HG03039 (cell line): ENCODE data around the gene DHCR7.

Experiments
- ATAC-seq: cut with Tn5 transposase; IDR thresholded peaks from one replicate; pipeline ENCODE4 v1.9.1; 2021; ENCODE audit warnings: mild to moderate bottlenecking, moderate library complexity; ENCODE audit not compliant: unreplicated experiment

The DHCR7 gene

DNA sequence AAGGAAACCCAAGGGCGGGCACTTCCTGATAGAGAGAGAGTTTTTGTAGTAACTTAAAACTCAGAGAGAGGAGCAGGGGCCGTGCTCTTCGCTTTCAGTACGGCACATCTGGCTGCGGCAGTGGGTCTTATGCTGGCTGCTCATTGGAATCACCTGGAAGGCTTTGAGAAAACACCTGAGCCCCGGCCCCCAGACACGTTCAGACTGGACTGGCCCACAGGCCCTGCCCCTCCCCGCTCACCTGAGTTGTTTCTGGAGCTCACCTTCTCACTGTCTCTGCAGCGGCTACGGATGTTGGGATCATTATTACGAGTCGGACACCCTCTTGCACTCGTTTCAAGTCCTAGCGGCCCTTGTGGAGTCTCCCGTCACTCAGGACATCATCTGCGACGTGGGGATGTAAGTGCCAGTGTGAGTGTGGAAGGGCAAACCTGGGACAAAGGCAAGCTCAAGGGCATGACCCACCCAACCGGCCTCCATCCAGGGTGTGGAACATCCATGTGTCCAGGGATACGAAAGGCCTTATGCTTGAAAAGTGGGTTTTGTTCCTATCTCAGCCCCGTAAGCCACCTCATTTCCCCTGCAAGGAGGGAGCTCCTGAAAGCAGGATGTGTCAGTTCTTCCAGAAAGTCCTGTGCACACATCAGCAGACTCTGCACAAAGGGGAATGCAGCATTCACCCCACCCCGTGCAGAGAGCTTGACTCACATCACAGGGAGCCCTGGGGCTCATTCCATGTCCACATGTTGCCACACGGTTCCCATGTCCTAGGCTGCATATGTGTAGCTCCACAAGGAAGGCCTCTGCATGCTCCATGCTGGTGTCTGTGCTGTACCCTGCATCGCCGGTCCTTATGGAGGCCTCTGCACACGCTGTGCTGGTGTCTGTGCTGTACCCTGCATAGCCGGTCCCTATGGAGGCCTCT lies 10.2 kb upstream of the DHCR7 start:
- no peak for ATAC-seq

DNA sequence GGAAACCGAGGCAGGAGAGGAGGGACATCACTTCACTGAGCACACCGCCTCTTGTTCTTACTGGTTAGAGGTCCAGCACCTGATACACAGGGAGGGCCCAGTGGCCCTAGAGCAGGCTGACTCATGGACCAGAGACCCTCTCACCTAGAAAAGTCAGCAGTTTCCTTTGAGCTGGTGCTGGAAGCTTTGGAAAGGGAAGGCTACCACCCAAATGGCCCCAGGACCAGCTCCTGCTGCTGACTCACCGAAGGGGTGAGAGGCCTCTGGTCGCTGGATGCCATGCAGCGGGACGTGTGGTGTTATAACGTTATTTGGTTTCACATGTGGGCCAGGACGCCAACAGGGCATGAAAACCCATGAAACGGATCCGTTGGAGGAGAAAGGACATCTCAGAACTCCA lies 8.6 kb upstream of the DHCR7 start:
- ATAC-seq = no peak

DNA sequence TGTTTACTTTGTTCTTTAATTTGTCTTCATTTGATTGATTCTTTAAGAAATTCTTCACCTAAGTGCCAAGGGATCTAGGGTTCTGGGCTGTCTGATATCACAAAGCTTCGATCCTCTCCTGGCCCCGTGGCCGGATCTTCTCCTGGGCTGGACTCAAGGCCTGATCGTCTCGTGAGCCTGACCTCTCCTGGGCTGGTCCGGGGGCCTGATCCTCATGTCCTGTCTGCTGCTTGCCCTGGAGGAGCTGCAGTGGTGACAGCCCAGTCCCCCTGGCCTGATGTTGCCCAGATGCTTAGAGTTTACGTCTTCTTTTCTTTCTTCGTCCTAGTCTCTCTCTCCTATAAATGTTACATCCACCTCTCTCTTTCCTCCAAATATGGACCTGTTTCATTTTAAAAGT lies 8.1 kb upstream of the DHCR7 start:
- ATAC-seq = no peak

DNA sequence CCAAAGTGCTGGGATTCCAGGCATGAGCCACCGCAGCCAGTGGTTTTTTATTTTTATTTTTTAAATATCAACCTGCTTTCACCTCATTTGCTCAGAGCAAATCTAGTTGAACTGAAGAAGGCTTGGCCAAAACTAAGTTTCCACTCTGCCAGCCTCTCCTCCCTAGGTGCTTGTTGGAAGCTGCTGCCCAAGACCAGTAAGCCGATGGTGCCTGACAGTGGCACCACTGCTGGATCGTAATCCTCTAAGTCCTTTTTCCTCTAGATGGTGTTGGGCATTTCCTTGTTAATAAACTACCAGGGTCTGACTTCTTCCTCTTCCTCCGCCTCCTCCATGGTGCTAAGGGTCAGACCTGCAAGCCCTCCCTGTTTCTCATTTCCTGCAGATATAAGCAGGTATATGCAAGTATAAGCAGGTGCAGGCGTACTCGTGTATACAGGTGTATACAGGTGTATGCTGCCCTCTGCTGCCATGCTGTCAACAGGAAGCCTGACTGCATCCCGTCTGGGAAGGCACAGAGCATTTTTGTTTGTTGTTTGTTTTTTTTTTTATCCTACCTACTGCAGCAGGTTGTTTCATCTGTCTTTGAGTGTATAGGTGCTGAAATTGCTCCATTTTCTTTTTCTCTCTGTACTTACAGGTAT lies 6.4 kb upstream of the DHCR7 start:
- ATAC-seq = no peak

DNA sequence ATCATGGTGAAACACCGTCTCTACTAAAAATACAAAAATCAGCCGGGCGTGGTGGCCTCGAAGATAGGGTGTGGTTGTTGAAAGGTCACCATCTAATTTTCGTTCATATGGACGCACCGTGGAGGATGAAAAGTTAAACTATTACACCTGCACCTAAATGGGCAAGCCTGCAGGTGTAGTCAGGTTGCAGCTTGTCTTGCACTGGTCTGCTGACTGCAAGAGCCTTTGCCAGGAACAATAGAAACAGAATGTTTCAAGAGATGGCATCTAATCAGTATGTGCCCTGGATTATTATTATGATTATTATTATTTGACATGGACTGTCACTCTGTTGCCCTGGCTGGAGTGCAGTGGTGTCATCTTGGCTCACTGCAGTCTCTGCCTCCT lies 5.7 kb upstream of the DHCR7 start:
- no peak for ATAC-seq

DNA sequence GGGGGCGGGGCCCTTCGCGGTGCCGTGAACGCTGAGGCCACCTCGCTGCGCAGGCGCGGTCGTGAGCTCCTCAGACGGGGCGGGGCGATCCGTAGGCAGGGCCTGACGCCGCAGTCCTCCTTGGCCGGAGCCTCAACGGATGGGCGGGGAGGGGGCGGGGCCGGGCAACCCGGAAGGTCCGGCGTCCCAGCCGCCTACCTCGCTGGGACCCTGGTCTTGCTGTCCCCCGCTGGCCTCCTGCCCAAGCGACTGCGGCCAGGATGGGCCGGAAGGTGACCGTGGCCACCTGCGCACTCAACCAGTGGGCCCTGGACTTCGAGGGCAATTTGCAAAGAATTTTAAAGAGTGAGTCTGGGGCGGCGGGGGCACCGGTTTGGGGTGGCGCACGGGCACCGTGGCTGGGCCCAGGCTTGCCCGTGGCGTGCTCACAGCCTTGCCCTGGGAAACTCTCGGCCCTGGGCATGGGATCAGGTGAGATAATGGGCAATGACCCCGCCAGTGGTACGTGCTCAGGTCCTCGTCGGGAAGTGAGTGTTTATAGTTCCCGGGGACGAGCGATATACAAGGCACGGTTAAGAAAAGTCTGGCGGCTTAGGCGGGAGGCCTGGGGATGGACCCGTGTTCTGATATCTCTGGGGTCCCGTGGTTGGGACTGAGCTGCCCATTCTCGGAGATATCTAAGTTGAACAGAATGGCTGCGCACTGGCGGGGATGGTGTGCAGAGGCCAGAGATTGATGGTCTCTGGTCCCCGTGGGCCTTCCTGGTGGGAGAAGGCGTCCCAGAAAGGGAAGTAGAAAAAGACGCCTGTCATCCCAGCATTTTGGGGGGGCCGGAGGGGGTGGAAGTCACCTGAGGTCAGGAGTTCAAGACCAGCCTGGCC lies 5.1 kb upstream of the DHCR7 start, which contains the start of gene NADSYN1:
TSS of gene NADSYN1 (plus strand) at position 167 of the 881 bp plus-strand sequence. CDS start at position 261, 94 bp downstream.
- ATAC-seq = peak; percentile 42

DNA sequence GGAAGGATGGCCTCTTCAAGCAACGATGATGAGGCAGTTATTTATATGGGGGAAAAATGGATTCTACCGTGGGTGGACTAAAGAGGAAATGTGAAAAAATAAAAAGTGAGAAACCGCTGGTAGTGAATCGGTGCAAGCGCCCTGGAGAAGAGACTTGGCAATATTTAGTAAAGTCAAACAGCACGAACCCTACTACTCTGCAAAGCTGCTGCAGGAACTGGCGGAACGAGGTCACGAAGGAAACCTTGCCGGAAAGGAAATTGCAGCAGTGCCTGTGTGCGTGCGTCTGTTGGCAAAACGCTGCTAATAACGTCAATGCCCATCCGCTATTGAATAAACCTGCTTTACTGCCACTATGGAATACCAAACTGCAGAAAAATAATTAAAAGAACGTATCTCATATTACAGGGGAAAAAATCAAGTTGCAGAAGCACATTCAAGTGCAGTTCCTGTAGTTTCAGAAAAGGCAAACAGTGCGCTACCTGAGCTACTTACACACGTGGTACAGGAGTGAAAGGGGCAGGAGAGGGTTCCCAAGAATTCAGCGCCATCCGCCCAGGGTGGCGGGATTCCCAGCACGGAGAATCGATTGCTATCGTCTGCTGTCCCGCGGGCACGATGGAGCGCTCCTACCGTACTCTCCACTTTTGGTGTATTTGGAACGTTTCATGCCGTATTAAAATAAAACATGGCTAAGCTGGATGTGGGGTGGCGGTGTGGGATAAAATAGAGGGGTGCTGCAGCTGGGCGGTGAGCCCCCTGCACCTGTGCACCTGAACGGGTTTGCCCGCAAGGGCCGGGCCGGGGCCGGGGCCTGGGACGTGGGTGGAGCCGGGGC lies 4.2 kb upstream of the DHCR7 start:
- no peak for ATAC-seq

DNA sequence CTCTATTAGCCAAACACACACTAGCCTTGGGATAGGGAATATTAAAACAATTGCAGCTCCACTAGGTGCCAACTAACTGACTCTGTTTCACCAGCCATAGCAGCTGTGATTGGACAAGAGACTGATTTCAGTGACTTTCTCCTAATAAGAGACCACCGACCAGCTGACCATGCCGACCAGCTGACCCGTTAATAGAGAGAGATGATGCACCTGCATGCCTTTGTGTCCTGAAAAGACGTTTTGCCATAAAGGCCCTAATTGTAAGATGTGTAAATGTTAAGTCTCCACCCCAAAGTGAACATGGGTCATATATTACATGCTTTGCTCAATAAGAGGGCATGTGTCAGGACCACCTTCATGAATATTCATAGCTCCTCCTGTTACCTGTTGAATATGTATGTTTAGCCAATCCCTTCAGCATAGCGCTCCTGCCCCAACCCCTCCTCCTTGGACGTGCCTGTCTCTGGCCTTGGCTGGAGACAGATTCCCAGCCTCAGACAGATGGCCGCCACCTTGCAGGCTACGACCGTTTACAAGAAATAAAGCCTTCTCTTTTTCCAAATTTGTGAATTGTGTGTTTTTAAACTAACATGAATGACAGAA lies 3.5 kb upstream of the DHCR7 start:
- ATAC-seq = no peak

DNA sequence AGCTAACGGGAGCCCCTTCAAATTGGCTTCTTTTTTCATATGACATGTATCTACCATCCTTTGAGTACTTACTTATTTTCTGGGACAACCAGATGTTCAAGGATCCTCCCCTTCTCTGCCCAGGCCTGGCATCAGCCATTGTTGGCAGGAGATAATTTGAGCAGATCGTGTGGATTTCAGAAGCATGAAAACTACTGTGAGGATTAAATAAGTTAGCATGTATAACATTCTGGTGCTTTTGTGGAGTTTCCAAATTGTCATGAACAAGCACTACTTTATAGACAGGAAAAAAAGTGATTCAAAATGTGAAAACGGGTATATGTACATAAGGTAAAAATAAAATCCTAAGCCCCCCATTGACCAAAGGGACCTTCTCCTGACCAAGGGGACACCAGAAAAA lies 2.7 kb upstream of the DHCR7 start:
- no peak for ATAC-seq

DNA sequence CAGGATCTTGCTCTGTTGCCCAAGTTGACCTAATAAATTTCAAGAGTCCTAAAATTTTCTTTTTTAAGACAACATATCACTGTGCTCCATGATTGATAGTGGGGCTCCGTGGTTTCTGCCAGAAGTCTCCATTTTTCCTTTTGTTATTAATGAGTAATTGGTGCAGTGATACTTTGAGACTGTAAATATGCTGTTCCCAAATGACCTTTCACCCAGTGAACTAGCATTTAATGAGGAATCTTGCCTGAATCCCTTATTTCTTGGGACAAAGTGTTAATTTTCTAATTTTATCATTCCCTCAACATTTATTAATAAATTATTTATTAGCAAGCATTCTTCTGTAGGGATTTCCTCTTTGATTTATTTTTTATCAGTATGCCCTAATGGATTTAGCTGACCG lies 2.3 kb upstream of the DHCR7 start:
- ATAC-seq = no peak

DNA sequence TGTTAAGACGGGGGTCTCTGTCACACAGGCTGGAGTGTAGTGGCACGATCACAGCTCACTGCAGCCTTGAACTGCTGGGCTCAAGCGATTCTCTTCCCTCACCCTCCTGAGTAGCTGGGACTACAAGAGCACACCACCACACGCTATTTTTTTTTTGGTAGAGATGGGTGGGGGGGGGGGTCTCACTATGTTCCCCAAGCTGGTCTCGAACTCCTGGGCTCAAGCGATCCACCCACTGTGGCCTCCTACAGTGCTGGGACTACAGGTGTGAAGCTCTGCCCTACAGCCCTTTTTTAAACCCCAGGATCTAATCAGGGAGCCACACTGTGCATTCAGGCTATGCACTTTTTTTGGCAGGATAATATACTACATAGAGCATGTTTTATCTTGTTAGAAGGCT lies 1.4 kb upstream of the DHCR7 start:
- no peak for ATAC-seq

DNA sequence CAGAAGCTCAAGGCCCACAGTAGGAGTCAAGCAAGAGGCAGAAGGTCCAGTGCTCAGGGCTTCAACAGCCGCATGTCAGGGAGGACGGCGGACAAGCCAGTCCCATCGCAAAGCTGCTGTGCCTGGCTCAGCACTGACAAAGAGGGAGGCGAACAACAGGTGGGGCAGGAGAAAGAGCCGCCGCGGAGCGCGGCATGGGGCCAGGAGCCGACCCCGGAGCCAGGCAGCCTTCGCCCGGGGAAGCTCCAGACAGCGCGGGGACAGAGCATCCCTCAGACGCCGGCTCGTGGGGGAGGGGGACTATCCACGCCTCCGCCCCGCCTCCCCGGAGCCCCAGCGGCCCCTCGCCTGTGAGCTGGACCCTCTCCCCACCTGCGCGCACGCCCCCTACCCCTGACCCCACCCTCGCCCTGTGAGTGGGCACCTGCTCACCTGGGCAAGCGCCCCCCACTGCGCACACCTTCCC lies 369 bp downstream of the DHCR7 start:
- ATAC-seq = no peak

DNA sequence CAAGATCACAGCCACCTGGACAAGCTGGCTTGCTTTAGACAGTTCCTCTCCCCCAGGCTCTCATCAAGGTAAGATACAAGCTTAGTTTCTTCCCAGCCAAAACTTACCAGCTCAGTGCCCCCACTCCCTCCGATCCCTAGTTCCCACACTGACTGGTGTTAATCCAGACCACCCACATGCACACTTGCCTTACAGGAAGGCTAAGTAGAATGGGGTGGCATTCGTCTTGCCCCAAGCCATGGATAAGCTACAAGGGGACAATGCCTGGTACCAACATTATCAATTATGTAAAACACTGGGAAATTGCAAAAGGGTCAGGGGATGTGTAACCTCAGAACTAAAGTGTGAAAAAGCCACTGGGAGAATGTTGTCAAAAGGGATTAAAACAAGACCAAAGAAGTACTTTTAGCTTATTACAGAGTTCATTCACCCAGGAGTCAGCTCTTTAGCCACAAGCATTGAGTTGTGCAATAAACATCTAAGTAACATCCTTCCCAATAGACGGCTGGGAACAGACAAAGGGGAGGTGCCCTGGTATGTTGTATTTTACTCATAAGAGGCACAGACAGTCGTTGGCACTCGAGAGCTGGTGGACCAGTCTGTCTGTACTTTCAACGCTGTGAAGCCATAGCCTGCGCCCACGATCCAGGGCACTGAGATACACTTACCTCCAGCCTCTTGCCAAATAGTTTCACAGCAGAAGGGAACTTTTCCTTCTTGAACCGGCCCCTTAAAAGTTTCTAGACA lies 1.1 kb downstream of the DHCR7 start:
- no peak for ATAC-seq

DNA sequence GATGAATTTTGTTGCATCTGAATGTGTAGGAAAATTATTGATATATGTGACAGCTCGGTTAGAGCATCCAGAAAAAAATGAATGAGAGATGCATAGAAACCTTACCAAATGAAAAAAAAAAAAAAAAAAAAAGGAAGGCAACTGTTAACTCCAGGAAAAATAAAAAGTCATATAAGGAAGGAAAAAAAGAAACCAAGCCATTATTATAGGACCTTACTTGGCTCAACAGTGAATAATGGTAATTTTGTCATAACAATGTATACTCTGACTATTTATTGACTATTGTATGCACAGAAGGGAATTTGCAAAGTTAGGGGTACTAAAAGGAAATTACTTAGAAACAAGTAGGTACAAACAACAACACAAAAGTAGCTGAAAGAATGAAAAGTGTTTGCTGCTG lies 2.0 kb downstream of the DHCR7 start:
- no peak for ATAC-seq

DNA sequence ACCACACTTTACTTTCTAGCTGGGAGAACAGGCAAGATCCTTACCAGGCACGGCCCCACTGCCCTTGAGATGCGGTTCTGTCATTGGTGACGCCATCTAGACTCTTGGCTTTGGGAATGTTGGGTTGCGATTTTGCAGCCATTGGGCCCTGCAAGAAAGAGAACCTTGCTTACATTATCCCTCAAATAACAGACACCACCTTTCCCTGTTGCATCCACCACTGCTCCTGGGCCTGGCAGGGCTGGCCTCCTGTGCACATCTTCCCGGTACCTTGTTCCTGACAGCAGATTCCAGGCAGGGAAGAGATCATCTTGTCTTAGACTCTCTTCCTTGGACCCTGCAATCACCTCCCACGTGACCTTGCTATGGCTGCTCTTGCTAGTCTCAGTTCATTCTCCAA lies 3.4 kb downstream of the DHCR7 start:
- no peak for ATAC-seq

DNA sequence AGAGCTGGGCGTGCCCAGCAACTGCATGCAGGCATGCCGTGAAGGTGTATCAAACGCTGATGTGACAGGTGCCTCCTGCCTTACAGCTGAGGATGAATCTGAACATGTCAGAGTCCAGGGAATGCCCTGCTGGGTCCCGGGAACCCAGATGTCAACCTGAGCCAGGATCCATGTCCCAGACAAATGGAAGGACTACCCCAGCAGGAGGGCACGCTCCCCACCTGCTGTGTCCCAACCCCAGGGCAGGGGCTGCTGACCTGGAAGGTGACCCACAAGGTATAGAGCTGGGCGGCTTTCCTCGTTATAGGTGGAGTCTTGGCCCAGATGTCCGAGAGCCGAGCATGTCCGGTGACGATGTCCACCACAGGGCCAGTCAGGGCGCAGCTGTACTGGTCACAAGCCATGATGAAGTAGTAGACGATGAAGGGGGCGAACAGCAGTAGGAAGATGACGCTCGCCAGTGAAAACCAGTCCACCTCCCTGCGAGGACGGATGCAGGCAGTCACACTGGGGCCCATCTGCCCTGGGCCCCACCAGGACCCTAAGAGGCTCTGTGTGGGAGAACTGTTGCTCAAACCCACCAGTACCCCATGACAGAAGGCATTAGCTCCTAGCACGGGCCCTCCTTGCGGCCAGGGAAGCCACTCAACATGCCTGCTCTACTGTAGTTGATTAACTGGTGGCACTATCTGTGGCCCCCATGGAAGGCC lies 4.3 kb downstream of the DHCR7 start:
- no peak for ATAC-seq

DNA sequence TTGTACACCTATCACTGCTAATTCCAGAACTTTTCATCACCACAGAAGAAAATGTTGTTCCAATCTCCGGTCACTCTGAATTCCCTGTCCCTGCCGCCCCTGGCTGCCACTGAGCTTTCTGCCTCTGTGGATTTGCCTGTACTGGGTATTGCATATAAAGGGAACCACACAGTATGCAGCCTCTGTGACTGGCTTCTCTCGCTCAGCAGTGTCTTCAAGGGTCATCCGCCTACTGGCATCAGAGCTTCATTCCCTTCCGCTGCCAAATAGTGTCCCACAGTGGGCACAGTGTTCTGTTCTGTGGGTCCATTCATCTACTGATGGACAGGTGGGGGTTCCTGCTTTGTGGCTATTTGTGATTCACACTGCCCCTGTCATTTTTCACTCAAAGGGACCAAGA lies 5.3 kb downstream of the DHCR7 start:
- ATAC-seq = no peak

DNA sequence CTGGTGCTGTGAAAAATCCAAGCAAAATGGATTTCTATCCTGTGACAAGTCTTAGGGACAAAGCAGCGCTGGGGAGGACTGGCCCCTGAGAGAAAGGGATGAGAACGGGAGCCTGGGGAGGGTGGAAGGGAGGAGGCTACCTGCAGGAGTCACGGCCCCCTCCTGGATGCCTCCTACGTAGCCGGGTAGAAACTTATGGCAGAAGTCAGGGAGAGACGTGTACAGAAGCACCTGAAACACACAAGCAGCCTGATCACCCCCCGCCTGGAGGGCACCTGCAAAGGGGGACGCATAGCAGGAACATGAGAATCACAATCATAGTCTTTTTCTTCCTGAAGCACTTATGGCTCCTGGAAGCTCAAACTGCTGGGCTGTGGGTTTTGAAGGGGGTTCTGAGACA lies 6.1 kb downstream of the DHCR7 start:
- ATAC-seq = no peak

DNA sequence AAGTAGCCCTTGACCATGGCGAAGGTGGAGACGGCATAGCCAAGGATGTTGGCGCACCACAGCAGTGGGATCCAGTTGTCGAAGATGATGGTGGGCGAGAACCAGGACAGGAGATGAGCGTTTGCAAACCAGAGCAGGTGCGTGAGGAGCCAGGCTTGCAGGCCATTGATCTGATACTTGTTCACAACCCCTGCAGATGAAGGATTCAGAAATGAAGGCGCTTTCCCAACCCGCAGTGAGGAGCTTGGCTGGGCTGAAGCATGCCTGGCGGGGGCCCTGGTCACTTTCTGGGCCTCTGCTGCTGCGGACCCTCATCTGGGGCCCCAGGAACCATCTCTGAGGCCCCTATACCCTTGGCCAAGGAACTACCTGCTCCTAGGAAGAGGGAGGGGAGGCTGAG lies 6.9 kb downstream of the DHCR7 start:
- no peak for ATAC-seq
